KMS-11 (cell line): ENCODE measurements around the gene KIAA1586.

ENCODE experiments used
- H2AFZ ChIP-seq: fragments of 200-600 bp; sonication (generic); 2 replicates; pipeline ENCODE4 v1.6.1; 2016; ENCODE audit warnings: antibody characterized with exemption, mixed run types, low read depth
- H3K27ac ChIP-seq: fragments of 200-600 bp; sonication (generic); 2 replicates; pipeline ENCODE4 v1.6.1; 2016; ENCODE audit warnings: mild to moderate bottlenecking, mixed run types
- H3K27me3 ChIP-seq: fragments of 200-600 bp; sonication (generic); 2 replicates; pipeline ENCODE4 v1.6.1; 2017; ENCODE audit warnings: mild to moderate bottlenecking, low read depth, mixed run types, moderate library complexity; ENCODE audit not compliant: insufficient read depth
- H3K36me3 ChIP-seq: fragments of 200-600 bp; sonication (generic); 2 replicates; pipeline ENCODE4 v1.6.1; 2017; ENCODE audit warnings: mild to moderate bottlenecking, mixed run types; ENCODE audit not compliant: insufficient read depth
- H3K4me1 ChIP-seq: fragments of 200-600 bp; sonication (generic); 2 replicates; pipeline ENCODE4 v1.6.1; 2016; ENCODE audit warnings: mild to moderate bottlenecking, low read depth, mixed run types; ENCODE audit not compliant: poor library complexity, severe bottlenecking
- H3K4me2 ChIP-seq: fragments of 200-600 bp; sonication (generic); 2 replicates; pipeline ENCODE4 v1.7.0; 2016; ENCODE audit warnings: mild to moderate bottlenecking, mixed run types
- H3K4me3 ChIP-seq: fragments of 200-600 bp; sonication (generic); IDR thresholded peaks from 2 replicates; pipeline ENCODE4 v1.6.1; 2017; ENCODE audit warnings: low read depth, low read length, mixed read lengths; ENCODE audit not compliant: insufficient read depth
- H3K79me2 ChIP-seq: fragments of 200-600 bp; sonication (generic); 2 replicates; pipeline ENCODE4 v1.6.1; 2016; ENCODE audit warnings: low read depth, mixed run types; ENCODE audit not compliant: insufficient read depth
- H3K9ac ChIP-seq: fragments of 200-600 bp; sonication (generic); 2 replicates; pipeline ENCODE4 v1.6.1; 2016; ENCODE audit warnings: mild to moderate bottlenecking, mixed run types
- H4K20me1 ChIP-seq: fragments of 200-600 bp; sonication (generic); 2 replicates; pipeline ENCODE4 v1.6.1; 2016; ENCODE audit warnings: mild to moderate bottlenecking, mixed run types; ENCODE audit not compliant: insufficient read depth
- CTCF ChIP-seq: fragments of 200-600 bp; sonication (generic); conservative IDR thresholded peaks from 2 replicates; pipeline ENCODE4 v1.6.1; 2017; ENCODE audit warnings: low read depth, mild to moderate bottlenecking, antibody characterized with exemption, low read length, moderate library complexity, mixed read lengths

KIAA1586 gene

GRCh38 chr6:57069920-57070331, 23.4 kb downstream of the KIAA1586 start:
- no peaks in the 10 kb centered on the region for H3K4me1 ChIP-seq
- H2AFZ ChIP-seq = no peak overlapping the region
- no peak overlapping the region for H3K4me3 ChIP-seq
- H4K20me1 ChIP-seq = no peaks in the 10 kb centered on the region
- TF ChIP-seq CTCF = no peak
- H3K36me3 ChIP-seq = no peaks in the 10 kb centered on the region
- no peaks in the 10 kb centered on the region for H3K27me3 ChIP-seq
- H3K4me2 ChIP-seq = no peak overlapping the region
- H3K79me2 ChIP-seq = no peaks in the 10 kb centered on the region
- H3K9ac ChIP-seq = no peak overlapping the region
- no peak overlapping the region for H3K27ac ChIP-seq

GRCh38 chr6:57072108-57072507, 25.6 kb downstream of the KIAA1586 start:
- H2AFZ ChIP-seq = no peak overlapping the region
- H3K27ac ChIP-seq = no peak overlapping the region
- no peak overlapping the region for H3K4me2 ChIP-seq
- H3K9ac ChIP-seq = no peak overlapping the region
- no peak overlapping the region for H3K4me3 ChIP-seq
- no peak for TF ChIP-seq CTCF
- no peaks in the 10 kb centered on the region for H3K36me3 ChIP-seq
- no peaks in the 10 kb centered on the region; the same call in 1 of the 2 replicates for H4K20me1 ChIP-seq
- H3K79me2 ChIP-seq = no peaks in the 10 kb centered on the region
- H3K27me3 ChIP-seq = no peaks in the 10 kb centered on the region
- H3K4me1 ChIP-seq = no peaks in the 10 kb centered on the region

- H3K36me3 ChIP-seq = no peaks in the 10 kb centered on the region
- TF ChIP-seq CTCF = no peak
- no peak overlapping the region for H3K27ac ChIP-seq
- no peak overlapping the region for H3K4me2 ChIP-seq
- H3K27me3 ChIP-seq = no peaks in the 10 kb centered on the region
- H2AFZ ChIP-seq = no peak overlapping the region
- H4K20me1 ChIP-seq = no peaks in the 10 kb centered on the region; the same call in 1 of the 2 replicates
- H3K79me2 ChIP-seq = no peaks in the 10 kb centered on the region
- H3K9ac ChIP-seq = no peak overlapping the region
- no peak overlapping the region for H3K4me3 ChIP-seq
- H3K4me1 ChIP-seq = no peaks in the 10 kb centered on the region
Observed at GRCh38 chr6:57074383-57074782, 27.9 kb downstream of the KIAA1586 start.

- H3K36me3 ChIP-seq = no peaks in the 10 kb centered on the region
- TF ChIP-seq CTCF = no peak
- H2AFZ ChIP-seq = no peak overlapping the region
- no peaks in the 10 kb centered on the region for H3K79me2 ChIP-seq
- H3K4me2 ChIP-seq = no peak overlapping the region
- no peaks in the 10 kb centered on the region; the same call in 1 of the 2 replicates for H4K20me1 ChIP-seq
- H3K27ac ChIP-seq = no peak overlapping the region
- H3K9ac ChIP-seq = no peak overlapping the region
- H3K4me1 ChIP-seq = no peaks in the 10 kb centered on the region
- H3K4me3 ChIP-seq = no peak overlapping the region
- H3K27me3 ChIP-seq = no peaks in the 10 kb centered on the region
Observed at GRCh38 chr6:57075092-57075491, 28.6 kb downstream of the KIAA1586 start.
